ENCODE data around the gene SLC10A4.

SLC10A4 gene

GRCh38 chr4:48462363-48462762 lies 20.8 kb upstream of the SLC10A4 start:
- Histone ChIP-seq H3K36me3 (ENCODE audit: low read length) (no peaks in the 10 kb centered on the region), H3K9me2 (replicated peaks; ENCODE audit: insufficient read depth, low read length) (no peaks in the 10 kb centered on the region), H3K79me2 (ENCODE audit: insufficient read depth, low read length) (no peaks in the 10 kb centered on the region), H3K27me3 (ENCODE audit: low read length) (no peaks in the 10 kb centered on the region), H3K4me3 (ENCODE audit: insufficient read depth, low read length, poor library complexity, severe bottlenecking) (no peak overlapping the region), H3K9ac (ENCODE audit: low read length) (no peak overlapping the region), H2AFZ (ENCODE audit: low read depth, low read length, severe bottlenecking) (no peak overlapping the region), H3F3A (ENCODE audit: insufficient read depth) (no peaks in the 10 kb centered on the region), H3K4me2 (ENCODE audit: low read depth, low read length, poor library complexity, severe bottlenecking) (no peak overlapping the region), H4K20me1 (ENCODE audit: low read depth, low read length) (no peaks in the 10 kb centered on the region), H3K27ac (ENCODE audit: low read depth, low read length) (no peak overlapping the region), H3K9me3 (ENCODE audit: insufficient read depth, low read length) (no peaks in the 10 kb centered on the region)
- no peak for TF ChIP-seq EZH2phosphoT487 (conservative IDR thresholded peaks at IDR 0.05; ENCODE audit: low read length)

- Histone ChIP-seq H3K4me2 (ENCODE audit: low read depth, low read length, poor library complexity, severe bottlenecking) (no peak overlapping the region), H3K36me3 (ENCODE audit: low read length) (no peaks in the 10 kb centered on the region), H3K4me3 (ENCODE audit: insufficient read depth, low read length, poor library complexity, severe bottlenecking) (no peak overlapping the region), H3K27me3 (ENCODE audit: low read length) (no peaks in the 10 kb centered on the region), H2AFZ (ENCODE audit: low read depth, low read length, severe bottlenecking) (no peak overlapping the region), H3K79me2 (ENCODE audit: insufficient read depth, low read length) (no peaks in the 10 kb centered on the region), H3K9ac (ENCODE audit: low read length) (no peak overlapping the region), H3K9me2 (replicated peaks; ENCODE audit: insufficient read depth, low read length) (no peaks in the 10 kb centered on the region), H3F3A (ENCODE audit: insufficient read depth) (no peaks in the 10 kb centered on the region), H3K27ac (ENCODE audit: low read depth, low read length) (no peak overlapping the region), H3K9me3 (ENCODE audit: insufficient read depth, low read length) (no peaks in the 10 kb centered on the region), H4K20me1 (ENCODE audit: low read depth, low read length) (no peaks in the 10 kb centered on the region)
- TF ChIP-seq CTCF (IDR thresholded peaks at IDR 0.05; ENCODE audit: insufficient read depth, low read length, poor library complexity, severe bottlenecking) (no peak), EZH2phosphoT487 (conservative IDR thresholded peaks at IDR 0.05; ENCODE audit: low read length) (no peak)
These were observed 15.7 kb upstream of the SLC10A4 start for GRCh38 chr4:48467442-48467841.

GRCh38 chr4:48467891-48468290 lies 15.3 kb upstream of the SLC10A4 start:
- H3K9me3 ChIP-seq (ENCODE audit: insufficient read depth, low read length) = no peaks in the 10 kb centered on the region
- H3K9ac ChIP-seq (ENCODE audit: low read length) = no peak overlapping the region
- H3K4me2 ChIP-seq (ENCODE audit: low read depth, low read length, poor library complexity, severe bottlenecking) = no peak overlapping the region
- H3K27ac ChIP-seq (ENCODE audit: low read depth, low read length) = no peak overlapping the region
- H3K79me2 ChIP-seq (ENCODE audit: insufficient read depth, low read length) = no peaks in the 10 kb centered on the region
- H3K4me3 ChIP-seq (ENCODE audit: insufficient read depth, low read length, poor library complexity, severe bottlenecking) = no peak overlapping the region
- no peaks in the 10 kb centered on the region for H4K20me1 ChIP-seq (ENCODE audit: low read depth, low read length)
- H3F3A ChIP-seq (ENCODE audit: insufficient read depth) = no peaks in the 10 kb centered on the region
- H3K27me3 ChIP-seq (ENCODE audit: low read length) = no peaks in the 10 kb centered on the region
- H3K36me3 ChIP-seq (ENCODE audit: low read length) = no peaks in the 10 kb centered on the region
- no peaks in the 10 kb centered on the region for H3K9me2 ChIP-seq (replicated peaks; ENCODE audit: insufficient read depth, low read length)
- TF ChIP-seq CTCF (IDR thresholded peaks at IDR 0.05; ENCODE audit: insufficient read depth, low read length, poor library complexity, severe bottlenecking) (no peak), EZH2phosphoT487 (conservative IDR thresholded peaks at IDR 0.05; ENCODE audit: low read length) (no peak)
- H2AFZ ChIP-seq (ENCODE audit: low read depth, low read length, severe bottlenecking) = no peak overlapping the region

GRCh38 chr4:48470137-48470536 lies 13.0 kb upstream of the SLC10A4 start:
- TF ChIP-seq CTCF (IDR thresholded peaks at IDR 0.05; ENCODE audit: insufficient read depth, low read length, poor library complexity, severe bottlenecking) (no peak), EZH2phosphoT487 (conservative IDR thresholded peaks at IDR 0.05; ENCODE audit: low read length) (no peak)
- Histone ChIP-seq H3K4me3 (ENCODE audit: insufficient read depth, low read length, poor library complexity, severe bottlenecking) (no peak overlapping the region), H3F3A (ENCODE audit: insufficient read depth) (no peaks in the 10 kb centered on the region), H2AFZ (ENCODE audit: low read depth, low read length, severe bottlenecking) (no peak overlapping the region), H3K9ac (ENCODE audit: low read length) (no peak overlapping the region), H3K79me2 (ENCODE audit: insufficient read depth, low read length) (no peaks in the 10 kb centered on the region), H3K27ac (ENCODE audit: low read depth, low read length) (no peak overlapping the region), H4K20me1 (ENCODE audit: low read depth, low read length) (no peaks in the 10 kb centered on the region), H3K36me3 (ENCODE audit: low read length) (no peaks in the 10 kb centered on the region), H3K4me2 (ENCODE audit: low read depth, low read length, poor library complexity, severe bottlenecking) (no peak overlapping the region), H3K9me3 (ENCODE audit: insufficient read depth, low read length) (no peaks in the 10 kb centered on the region), H3K9me2 (replicated peaks; ENCODE audit: insufficient read depth, low read length) (no peaks in the 10 kb centered on the region), H3K27me3 (ENCODE audit: low read length) (no peaks in the 10 kb centered on the region)

Data from SU-DHL-6 (cell line).